HepG2 (cell line): ENCODE measurements around the gene UPK1A. TPM values are rescaled to one million over a fixed set of nuclear protein-coding genes. Genes with fewer than 3 reads are reported as not detected.

Source experiments
- DMAP1 ChIP-seq: IDR thresholded peaks from 2 replicates; pipeline ENCODE4 v1.6.1; 2016
- ERF ChIP-seq: IDR thresholded peaks from 2 replicates; pipeline ENCODE4 v1.6.1; 2018; ENCODE audit warnings: missing biosample characterization, missing genetic modification reagents
- FOXO1 ChIP-seq: sonication (generic); formaldehyde crosslinking; IDR thresholded peaks from 2 replicates; pipeline ENCODE4 v1.4.0; 2020; ENCODE audit warnings: missing genetic modification reagents
- KAT2B ChIP-seq: fragments of 150-350 bp; IDR thresholded peaks from 2 replicates; pipeline ENCODE4 v1.6.1; 2014; ENCODE audit warnings: low read depth, low read length, borderline replicate concordance
- KAT7 ChIP-seq: IDR thresholded peaks from 2 replicates; pipeline ENCODE4 v1.6.1; 2018; ENCODE audit warnings: borderline replicate concordance, missing compliant biosample characterization
- KMT2A ChIP-seq: sonication (generic); formaldehyde crosslinking; IDR thresholded peaks from 2 replicates; pipeline ENCODE4 v1.4.0; 2020; ENCODE audit warnings: missing genetic modification reagents
- MAFF ChIP-seq: IDR thresholded peaks from 2 replicates; pipeline ENCODE4 v1.6.1; 2011; ENCODE audit warnings: low read depth, low read length, improper control_type of control experiment
- MED8 ChIP-seq: sonication (generic); formaldehyde crosslinking; IDR thresholded peaks from 2 replicates; pipeline ENCODE4 v1.8.1; 2023; ENCODE audit warnings: mild to moderate bottlenecking, missing genetic modification reagents; ENCODE audit not compliant: insufficient replicate concordance
- POLR2AphosphoS2 ChIP-seq: IDR thresholded peaks from 2 replicates; pipeline ENCODE4 v1.6.1; 2011; ENCODE audit warnings: low read depth, low read length, improper control_type of control experiment
- REXO4 ChIP-seq: sonication (generic); formaldehyde crosslinking; IDR thresholded peaks from 2 replicates; pipeline ENCODE4 v1.8.0; 2022; ENCODE audit warnings: missing genetic modification reagents, mild to moderate bottlenecking, borderline replicate concordance
- RXRA ChIP-seq: sonication (generic); formaldehyde crosslinking; IDR thresholded peaks from 2 replicates; pipeline ENCODE4 v1.5.1; 2020; ENCODE audit warnings: missing genetic modification reagents
- SALL1 ChIP-seq: sonication (generic); formaldehyde crosslinking; IDR thresholded peaks from 2 replicates; pipeline ENCODE4 v1.8.0; 2022; ENCODE audit warnings: mild to moderate bottlenecking, missing genetic modification reagents
- SMAD3 ChIP-seq: sonication (generic); formaldehyde crosslinking; IDR thresholded peaks from 2 replicates; pipeline ENCODE4 v1.4.0; 2020; ENCODE audit warnings: missing genetic modification reagents
- SP140L ChIP-seq: sonication (generic); formaldehyde crosslinking; IDR thresholded peaks from 2 replicates; pipeline ENCODE4 v1.4.0; 2020; ENCODE audit warnings: missing genetic modification reagents, borderline replicate concordance
- SUZ12 ChIP-seq: fragments of 150-350 bp; IDR thresholded peaks from 2 replicates; pipeline ENCODE4 v1.6.1; 2014; ENCODE audit warnings: low read depth, low read length
- ZNF296 ChIP-seq: sonication (generic); formaldehyde crosslinking; conservative IDR thresholded peaks from 2 replicates; pipeline ENCODE4 v1.5.0; 2020; ENCODE audit warnings: mild to moderate bottlenecking, missing genetic modification reagents
- ZNF337 ChIP-seq: sonication (generic); formaldehyde crosslinking; IDR thresholded peaks from 2 replicates; pipeline ENCODE4 v1.5.1; 2020; ENCODE audit warnings: missing genetic modification reagents, low read depth, mild to moderate bottlenecking, borderline replicate concordance
- ZNF557 ChIP-seq: sonication (generic); formaldehyde crosslinking; IDR thresholded peaks from 2 replicates; pipeline ENCODE4 v1.4.0; 2020; ENCODE audit warnings: missing genetic modification reagents
- ZNF772 ChIP-seq: sonication (generic); formaldehyde crosslinking; IDR thresholded peaks from 2 replicates; pipeline ENCODE4 v1.5.0; 2020; ENCODE audit warnings: mild to moderate bottlenecking, missing genetic modification reagents
- ZNF773 ChIP-seq: sonication (generic); formaldehyde crosslinking; IDR thresholded peaks from 2 replicates; pipeline ENCODE4 v1.4.0; 2020; ENCODE audit warnings: missing genetic modification reagents, borderline replicate concordance
- polyA plus RNA-seq, 8 experiments: library from polyadenylated mRNA; depleted of rRNA in 3 of 8; stranded (reverse) in 7 of 8; unstranded in 1 of 8; fragments of >200 nt; fragmentation: Illumina TruSeq in 4 of 8; extraction: Trizol in 4 of 8; gene quantifications; 2 replicates each; pipeline versions ENCODE4 v1.2.1 to v1.2.3, GENCODE V29; 2011 to 2016; ENCODE audit warnings: low read depth in 4 of 8, missing spikeins in 1 of 8, mixed read lengths in 1 of 8; ENCODE audit not compliant: insufficient read depth in 1 of 8
- total RNA-seq, 5 experiments: library from RNA; depleted of rRNA; stranded (reverse); fragments of >200 nt; fragmentation: Illumina TruSeq; extraction: Trizol; gene quantifications; 2 replicates each; pipeline ENCODE4 v1.2.3, GENCODE V29; 2016; ENCODE audit warnings: low read depth in 1 of 5
- TF ChIP-seq, protein P1 (sequence below): sonication (generic); formaldehyde crosslinking; IDR thresholded peaks from 2 replicates; pipeline ENCODE4 v1.5.1; 2020; ENCODE audit warnings: missing genetic modification reagents, mild to moderate bottlenecking, borderline replicate concordance
- TF ChIP-seq, protein P2 (sequence below): sonication (generic); formaldehyde crosslinking; IDR thresholded peaks from 2 replicates; pipeline ENCODE4 v1.4.0; 2020; ENCODE audit warnings: missing genetic modification reagents, borderline replicate concordance
- TF ChIP-seq, protein P3 (sequence below): sonication (generic); formaldehyde crosslinking; IDR thresholded peaks from 2 replicates; pipeline ENCODE4 v1.4.0; 2020; ENCODE audit warnings: missing genetic modification reagents

Gene UPK1A
- total and polyA plus RNA-seq, 2 of the 13 experiments (the other 11 are each of a cell fraction or from before 2014, with no cell fraction given), result 2.9 TPM; not detected in 1

DNA sequence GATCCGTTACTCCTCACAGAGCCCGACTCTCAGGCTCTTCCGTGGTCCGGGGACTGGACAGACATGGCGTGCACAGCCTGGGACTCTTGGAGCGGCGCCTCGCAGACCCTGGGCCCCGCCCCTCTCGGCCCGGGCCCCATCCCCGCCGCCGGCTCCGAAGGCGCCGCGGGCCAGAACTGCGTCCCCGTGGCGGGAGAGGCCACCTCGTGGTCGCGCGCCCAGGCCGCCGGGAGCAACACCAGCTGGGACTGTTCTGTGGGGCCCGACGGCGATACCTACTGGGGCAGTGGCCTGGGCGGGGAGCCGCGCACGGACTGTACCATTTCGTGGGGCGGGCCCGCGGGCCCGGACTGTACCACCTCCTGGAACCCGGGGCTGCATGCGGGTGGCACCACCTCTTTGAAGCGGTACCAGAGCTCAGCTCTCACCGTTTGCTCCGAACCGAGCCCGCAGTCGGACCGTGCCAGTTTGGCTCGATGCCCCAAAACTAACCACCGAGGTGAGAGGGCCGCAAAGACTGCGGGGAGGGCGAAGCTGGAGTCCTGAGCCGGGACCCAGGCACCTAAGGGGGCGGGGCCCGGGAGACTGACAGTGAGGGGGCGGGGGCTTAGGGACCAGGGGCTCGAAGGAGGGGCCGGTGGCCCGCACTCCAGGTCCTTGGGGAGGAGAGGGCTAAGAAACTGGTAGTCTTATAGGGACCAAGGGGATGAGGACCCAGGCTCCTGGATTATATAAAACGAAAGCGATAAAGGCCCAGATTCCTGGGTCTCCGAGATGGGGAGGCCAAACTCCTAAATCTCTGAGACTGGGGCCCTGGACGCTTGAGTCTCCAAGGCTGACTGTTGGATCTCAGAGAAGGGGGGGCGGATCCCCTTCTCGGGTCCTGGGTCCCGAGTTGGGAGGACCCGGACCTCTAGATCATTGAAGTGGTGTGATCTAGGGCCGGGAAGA is 22.8 kb upstream of the UPK1A start (continued):
- TF ChIP-seq, protein P1, sequence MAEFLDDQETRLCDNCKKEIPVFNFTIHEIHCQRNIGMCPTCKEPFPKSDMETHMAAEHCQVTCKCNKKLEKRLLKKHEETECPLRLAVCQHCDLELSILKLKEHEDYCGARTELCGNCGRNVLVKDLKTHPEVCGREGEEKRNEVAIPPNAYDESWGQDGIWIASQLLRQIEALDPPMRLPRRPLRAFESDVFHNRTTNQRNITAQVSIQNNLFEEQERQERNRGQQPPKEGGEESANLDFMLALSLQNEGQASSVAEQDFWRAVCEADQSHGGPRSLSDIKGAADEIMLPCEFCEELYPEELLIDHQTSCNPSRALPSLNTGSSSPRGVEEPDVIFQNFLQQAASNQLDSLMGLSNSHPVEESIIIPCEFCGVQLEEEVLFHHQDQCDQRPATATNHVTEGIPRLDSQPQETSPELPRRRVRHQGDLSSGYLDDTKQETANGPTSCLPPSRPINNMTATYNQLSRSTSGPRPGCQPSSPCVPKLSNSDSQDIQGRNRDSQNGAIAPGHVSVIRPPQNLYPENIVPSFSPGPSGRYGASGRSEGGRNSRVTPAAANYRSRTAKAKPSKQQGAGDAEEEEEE (CRISPR knock-in tag), result 0 out of 2 replicates have a peak, but pooled peaks have one; percentile 24
- TF ChIP-seq, protein P2, sequence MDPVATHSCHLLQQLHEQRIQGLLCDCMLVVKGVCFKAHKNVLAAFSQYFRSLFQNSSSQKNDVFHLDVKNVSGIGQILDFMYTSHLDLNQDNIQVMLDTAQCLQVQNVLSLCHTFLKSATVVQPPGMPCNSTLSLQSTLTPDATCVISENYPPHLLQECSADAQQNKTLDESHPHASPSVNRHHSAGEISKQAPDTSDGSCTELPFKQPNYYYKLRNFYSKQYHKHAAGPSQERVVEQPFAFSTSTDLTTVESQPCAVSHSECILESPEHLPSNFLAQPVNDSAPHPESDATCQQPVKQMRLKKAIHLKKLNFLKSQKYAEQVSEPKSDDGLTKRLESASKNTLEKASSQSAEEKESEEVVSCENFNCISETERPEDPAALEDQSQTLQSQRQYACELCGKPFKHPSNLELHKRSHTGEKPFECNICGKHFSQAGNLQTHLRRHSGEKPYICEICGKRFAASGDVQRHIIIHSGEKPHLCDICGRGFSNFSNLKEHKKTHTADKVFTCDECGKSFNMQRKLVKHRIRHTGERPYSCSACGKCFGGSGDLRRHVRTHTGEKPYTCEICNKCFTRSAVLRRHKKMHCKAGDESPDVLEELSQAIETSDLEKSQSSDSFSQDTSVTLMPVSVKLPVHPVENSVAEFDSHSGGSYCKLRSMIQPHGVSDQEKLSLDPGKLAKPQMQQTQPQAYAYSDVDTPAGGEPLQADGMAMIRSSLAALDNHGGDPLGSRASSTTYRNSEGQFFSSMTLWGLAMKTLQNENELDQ (CRISPR knock-in tag), result 0 out of 2 replicates have a peak, but pooled peaks have one; percentile 38
- peak; percentile 73 for TF ChIP-seq SALL1
- TF ChIP-seq ZNF772 (CRISPR knock-in tag), result peak; percentile 86
- no peak for TF ChIP-seq POLR2AphosphoS2
- peak; percentile 75; the same call in 1 of the 2 replicates for TF ChIP-seq REXO4 (CRISPR knock-in tag)
- no peak for TF ChIP-seq KAT2B
- TF ChIP-seq ERF (CRISPR knock-in tag), result peak; percentile 69
- peak; percentile 71; the same call in 1 of the 2 replicates for TF ChIP-seq SMAD3 (CRISPR knock-in tag)
- peak; percentile 85; the same call in 1 of the 2 replicates for TF ChIP-seq ZNF773 (CRISPR knock-in tag)
- TF ChIP-seq RXRA (CRISPR knock-in tag), result peak; percentile 15; the same call in 1 of the 2 replicates
- TF ChIP-seq SUZ12, result no peak
- TF ChIP-seq KMT2A (CRISPR knock-in tag), result peak; percentile 77
- TF ChIP-seq ZNF337 (CRISPR knock-in tag), result peak; percentile 69; the same call in 1 of the 2 replicates
- TF ChIP-seq, protein P3, sequence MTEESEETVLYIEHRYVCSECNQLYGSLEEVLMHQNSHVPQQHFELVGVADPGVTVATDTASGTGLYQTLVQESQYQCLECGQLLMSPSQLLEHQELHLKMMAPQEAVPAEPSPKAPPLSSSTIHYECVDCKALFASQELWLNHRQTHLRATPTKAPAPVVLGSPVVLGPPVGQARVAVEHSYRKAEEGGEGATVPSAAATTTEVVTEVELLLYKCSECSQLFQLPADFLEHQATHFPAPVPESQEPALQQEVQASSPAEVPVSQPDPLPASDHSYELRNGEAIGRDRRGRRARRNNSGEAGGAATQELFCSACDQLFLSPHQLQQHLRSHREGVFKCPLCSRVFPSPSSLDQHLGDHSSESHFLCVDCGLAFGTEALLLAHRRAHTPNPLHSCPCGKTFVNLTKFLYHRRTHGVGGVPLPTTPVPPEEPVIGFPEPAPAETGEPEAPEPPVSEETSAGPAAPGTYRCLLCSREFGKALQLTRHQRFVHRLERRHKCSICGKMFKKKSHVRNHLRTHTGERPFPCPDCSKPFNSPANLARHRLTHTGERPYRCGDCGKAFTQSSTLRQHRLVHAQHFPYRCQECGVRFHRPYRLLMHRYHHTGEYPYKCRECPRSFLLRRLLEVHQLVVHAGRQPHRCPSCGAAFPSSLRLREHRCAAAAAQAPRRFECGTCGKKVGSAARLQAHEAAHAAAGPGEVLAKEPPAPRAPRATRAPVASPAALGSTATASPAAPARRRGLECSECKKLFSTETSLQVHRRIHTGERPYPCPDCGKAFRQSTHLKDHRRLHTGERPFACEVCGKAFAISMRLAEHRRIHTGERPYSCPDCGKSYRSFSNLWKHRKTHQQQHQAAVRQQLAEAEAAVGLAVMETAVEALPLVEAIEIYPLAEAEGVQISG (CRISPR knock-in tag), result peak; percentile 62; the same call in 1 of the 2 replicates
- peak; percentile 40 for TF ChIP-seq MED8 (CRISPR knock-in tag)
- no peak for TF ChIP-seq DMAP1 (CRISPR knock-in tag)
- 0 out of 2 replicates have a peak, but pooled peaks have one; percentile 25 for TF ChIP-seq ZNF557 (CRISPR knock-in tag)
- peak; percentile 69; the same call in 1 of the 2 replicates for TF ChIP-seq KAT7 (CRISPR knock-in tag)
- peak; percentile 71 for TF ChIP-seq FOXO1 (CRISPR knock-in tag)
- no peak for TF ChIP-seq MAFF
- no peak; the same call in 1 of the 2 replicates for TF ChIP-seq SP140L (CRISPR knock-in tag)
- TF ChIP-seq ZNF296, result no peak
